ENCODE measurements around the gene ATF7IP2.

DNA sequence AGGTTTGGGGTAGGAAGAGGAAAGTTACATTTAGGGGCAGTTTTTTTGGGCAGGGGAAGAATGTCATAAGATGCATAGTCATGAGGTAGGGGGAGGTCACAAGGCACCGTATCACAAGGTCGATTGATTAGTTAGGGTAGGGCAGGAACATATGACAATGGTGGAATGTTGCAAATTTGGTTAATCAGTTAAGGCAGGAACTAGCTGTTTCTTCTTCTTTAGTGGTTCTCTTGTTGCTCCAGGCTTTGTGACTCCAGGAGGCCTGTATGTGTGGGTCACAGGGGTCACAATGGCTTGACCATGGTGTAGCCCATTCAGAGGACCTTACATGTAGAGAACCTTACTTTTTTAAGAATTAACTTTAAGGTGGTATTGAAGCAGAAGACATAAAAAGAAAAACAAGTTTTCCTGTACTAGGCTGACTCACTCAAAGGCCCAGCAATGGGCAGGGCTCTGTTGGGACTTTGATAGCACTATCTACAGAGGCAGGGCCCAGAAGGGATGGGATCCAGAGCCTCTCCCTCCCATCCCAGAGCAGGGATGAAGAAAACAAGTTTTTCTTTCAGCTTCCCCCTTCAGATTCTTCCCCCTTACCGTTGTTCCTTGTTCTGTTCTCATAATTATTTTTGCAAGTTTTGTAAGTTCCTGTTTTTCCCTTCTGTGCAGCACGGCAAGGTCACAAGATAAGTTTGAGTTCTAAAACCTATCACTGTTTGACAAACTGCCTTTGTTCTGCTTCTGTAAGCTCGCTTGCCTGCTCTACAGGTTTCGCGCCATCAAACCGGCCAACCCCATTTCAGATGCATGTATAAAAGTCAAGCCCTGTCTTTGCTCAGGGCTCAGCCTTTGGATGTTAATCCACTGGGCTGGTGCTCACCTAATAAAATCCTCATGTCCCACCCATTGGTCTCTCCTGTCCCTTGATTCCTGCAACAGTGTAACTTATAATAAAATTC, 45.8 kb upstream of the ATF7IP2 start:
- no peak for TF ChIP-seq CTCF (IDR thresholded peaks at IDR 0.05)
- TF ChIP-seq POLR2A (IDR thresholded peaks at IDR 0.05), result no peak
